GM19035 (cell line): ENCODE data around the gene ENOX1.

Source experiments
- ATAC-seq: cut with Tn5 transposase; IDR thresholded peaks from one replicate; pipeline ENCODE4 v1.9.1; 2021; ENCODE audit not compliant: unreplicated experiment

The ENOX1 gene

DNA sequence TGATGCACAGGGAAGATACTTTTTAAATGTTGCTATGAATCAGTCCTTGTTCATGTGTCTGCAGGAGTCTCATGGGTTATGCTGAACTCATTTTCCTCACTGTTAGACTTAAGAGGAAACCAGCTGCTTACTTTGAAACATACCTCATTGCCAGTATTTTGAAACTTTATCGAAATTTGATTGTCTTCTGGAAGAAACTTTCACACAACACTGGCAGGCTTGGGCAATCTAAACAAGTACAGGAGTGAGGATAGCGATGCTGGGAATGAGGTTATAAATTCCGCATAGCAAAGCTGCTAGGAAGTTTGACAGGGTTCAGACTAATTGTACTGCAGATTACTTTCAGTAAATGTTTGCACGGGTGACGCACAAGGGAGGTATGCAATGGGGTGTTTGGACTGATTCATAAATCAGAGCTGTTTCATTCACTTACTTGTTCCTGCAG, 517.7 kb downstream of the ENOX1 start:
- no peak for ATAC-seq

DNA sequence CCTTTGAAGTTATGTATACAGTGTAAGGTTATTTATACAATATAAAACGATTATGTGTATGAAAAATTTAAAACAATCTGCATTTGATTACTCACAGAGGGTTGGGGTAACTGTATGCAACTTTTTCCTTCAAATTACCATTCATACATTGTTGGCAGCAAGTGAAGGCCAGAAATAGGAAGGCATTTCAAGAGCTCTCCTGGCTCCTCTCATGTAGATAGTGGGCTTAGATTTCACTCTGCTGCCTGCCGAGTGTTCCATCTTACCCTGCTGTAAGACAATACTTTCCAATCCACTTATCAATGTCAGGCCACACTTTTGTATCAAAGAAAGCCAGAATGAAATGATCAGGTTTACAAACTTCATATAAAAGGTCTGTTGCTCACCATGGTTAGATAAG, 518.1 kb downstream of the ENOX1 start:
- no peak for ATAC-seq

- ATAC-seq = no peak
Measured at GRCh38 chr13:43267916-43268315, 518.9 kb downstream of the ENOX1 start.

DNA sequence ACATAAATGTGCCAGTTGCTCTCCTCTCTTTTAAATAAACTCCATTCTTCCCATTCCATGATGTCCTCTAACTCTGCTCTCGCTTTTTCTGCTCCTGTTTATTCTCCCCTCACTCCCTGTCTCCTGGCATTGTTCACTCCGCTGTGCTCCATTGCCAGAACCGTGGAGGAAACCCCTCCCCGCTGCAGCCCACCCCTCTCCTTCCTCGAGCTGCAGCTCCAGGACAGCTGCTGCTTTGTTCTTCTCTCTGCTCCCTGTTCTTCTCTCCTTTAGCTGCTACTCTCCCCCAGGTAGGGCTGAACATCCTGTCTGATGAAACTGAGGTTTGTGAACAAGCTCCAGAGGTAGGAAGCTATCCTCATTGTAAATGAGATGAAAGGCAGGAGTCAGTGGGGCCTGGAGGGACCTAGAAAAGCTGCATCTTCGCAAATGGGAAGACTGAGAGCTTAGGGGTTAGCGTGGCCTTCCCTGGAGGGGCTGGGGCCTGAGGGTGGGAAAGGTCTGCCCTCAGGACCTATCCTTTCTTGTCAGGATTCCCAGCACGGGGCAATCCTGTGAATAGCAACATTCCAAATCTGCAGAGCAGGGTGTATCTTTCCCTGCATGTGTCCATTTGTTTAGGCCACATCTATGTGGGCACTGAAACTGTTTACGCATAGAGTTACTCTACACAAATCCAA, 519.7 kb downstream of the ENOX1 start:
- no peak for ATAC-seq

DNA sequence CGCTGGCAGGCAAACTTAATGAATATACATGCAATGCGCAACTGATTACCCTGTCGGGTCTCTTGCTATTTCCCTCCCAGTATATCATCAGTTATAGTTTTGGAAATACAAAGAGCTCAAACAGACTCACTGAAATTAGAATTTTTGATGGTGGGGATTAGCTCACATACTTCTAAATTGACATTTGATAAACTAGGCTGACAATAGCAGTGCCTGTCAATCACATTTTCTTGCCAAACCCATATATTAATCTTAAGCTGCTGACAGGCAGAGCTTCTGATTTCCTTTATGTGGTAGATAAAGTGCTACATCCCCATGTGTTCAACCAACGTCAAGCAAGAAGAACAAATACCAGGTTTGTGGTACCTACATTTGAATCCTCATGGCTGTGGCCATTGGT, 521.7 kb downstream of the ENOX1 start:
- ATAC-seq = no peak

GRCh38 chr13:43264458-43264857, 522.3 kb downstream of the ENOX1 start:
- ATAC-seq = no peak

GRCh38 chr13:43263047-43263446, 523.7 kb downstream of the ENOX1 start:
- no peak for ATAC-seq

DNA sequence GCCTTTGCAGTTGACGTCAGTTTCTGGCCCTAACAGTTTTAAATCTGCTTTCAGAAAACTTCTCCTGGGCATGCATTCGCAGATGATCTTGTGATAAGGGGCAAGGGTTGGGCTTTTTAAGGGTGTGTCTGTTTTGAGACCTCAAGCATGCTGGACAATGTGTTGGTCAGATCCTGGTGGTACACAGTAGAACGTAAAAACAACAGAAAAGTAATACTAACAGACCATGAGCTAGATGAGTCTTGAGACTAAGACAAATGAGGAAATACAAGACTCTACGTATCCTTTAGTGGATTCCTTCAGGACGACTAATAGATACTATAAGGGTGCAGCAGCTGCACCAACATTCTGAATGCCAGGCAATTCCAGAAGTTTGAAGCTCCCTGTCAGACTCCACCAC, 525.8 kb downstream of the ENOX1 start:
- ATAC-seq = no peak

GRCh38 chr13:43258771-43259170, 528.0 kb downstream of the ENOX1 start:
- ATAC-seq = no peak

- no peak for ATAC-seq
Measured at GRCh38 chr13:43257765-43258164, 529.0 kb downstream of the ENOX1 start.

DNA sequence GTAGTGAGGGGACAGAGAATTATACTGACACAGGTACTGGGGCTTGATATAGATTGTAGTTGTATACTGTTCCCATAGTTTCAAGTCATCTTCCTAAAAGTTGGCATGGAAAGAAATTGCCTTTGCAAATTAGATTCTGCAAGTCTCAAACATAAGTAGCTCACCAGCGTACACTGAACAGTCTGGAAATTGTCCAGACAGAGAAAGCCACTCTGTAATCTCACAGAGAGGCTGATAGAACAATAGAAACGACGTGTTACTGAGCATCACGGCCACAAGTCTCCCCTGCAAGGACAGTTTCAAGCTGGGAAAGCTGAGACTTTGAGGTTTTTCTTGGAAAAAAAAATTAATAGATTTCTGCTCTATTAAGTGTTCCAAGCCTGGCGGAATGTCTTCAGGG, 534.8 kb downstream of the ENOX1 start:
- ATAC-seq = no peak

DNA sequence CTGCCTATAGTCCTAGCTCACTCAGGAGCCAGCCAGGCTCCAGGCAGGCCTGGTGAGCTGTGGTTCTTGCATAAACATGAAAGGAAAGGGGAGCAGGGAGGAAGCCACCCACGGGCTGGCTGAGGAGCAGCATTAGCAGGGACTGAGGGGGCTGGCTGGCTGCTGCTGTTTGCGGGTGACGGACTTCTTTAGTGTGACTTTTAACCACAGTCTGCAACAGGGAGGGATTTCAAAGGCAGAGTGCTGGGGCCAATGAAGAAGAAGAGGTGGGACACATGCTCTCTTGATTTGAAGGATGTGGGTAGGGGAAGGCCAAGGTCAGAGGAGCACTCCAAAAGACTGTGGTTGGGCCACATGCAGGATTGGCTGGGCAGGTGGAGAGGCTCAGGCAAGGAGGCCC, 540.4 kb downstream of the ENOX1 start:
- no peak for ATAC-seq

- ATAC-seq = no peak
Measured at GRCh38 chr13:43245374-43245964, 541.3 kb downstream of the ENOX1 start.

GRCh38 chr13:43244481-43244880, 542.3 kb downstream of the ENOX1 start:
- ATAC-seq = no peak

- no peak for ATAC-seq
Measured at GRCh38 chr13:43243711-43244110, 543.1 kb downstream of the ENOX1 start.

- no peak for ATAC-seq
Measured at GRCh38 chr13:43242040-43242439, 544.7 kb downstream of the ENOX1 start.

DNA sequence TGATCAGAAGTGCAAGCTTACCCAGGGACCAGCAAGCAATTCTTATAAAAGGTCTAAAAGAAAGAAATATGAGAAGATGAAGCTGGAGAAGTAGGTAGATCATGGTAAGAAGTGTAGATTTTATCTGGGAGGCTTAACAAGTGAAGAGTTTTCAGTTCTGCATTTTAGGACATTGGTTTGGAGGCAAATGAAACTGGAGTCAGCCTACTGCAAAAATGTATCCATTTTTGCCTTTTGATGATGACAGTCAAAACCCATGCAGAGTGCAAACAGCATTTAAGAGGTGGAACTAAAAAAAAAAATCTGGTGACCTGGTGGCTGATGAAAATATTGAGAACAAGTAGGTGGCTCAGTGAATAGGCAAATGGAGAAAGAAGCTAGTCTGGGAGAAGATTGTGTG, 546.5 kb downstream of the ENOX1 start:
- peak; percentile 82 for ATAC-seq

DNA sequence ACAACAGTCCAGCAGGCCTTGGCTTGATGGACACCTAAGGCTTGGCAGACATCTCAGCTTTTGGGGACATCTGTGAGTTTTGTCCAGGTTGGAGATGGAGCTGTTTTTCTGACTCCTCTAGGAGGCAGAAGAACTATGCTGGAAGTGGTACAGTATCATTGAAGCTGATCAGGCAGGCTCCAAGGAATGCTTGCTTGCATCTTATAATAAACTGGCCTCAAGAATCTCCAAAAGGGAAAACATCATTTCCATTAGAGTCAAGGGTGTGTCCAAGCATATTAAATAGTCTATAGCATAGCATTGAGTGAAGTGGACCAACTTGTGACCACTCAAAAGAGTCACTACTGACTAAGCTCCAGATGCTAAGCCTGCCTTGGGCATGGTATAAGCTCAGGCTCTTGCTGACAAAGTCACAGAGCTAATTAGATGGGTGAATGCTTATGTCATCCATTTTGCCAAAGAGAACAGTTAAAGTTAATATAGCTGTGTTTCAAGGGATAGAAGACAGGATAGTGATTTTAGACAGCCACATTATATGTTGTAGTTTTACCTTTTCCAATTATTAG, 547.4 kb downstream of the ENOX1 start:
- no peak for ATAC-seq

DNA sequence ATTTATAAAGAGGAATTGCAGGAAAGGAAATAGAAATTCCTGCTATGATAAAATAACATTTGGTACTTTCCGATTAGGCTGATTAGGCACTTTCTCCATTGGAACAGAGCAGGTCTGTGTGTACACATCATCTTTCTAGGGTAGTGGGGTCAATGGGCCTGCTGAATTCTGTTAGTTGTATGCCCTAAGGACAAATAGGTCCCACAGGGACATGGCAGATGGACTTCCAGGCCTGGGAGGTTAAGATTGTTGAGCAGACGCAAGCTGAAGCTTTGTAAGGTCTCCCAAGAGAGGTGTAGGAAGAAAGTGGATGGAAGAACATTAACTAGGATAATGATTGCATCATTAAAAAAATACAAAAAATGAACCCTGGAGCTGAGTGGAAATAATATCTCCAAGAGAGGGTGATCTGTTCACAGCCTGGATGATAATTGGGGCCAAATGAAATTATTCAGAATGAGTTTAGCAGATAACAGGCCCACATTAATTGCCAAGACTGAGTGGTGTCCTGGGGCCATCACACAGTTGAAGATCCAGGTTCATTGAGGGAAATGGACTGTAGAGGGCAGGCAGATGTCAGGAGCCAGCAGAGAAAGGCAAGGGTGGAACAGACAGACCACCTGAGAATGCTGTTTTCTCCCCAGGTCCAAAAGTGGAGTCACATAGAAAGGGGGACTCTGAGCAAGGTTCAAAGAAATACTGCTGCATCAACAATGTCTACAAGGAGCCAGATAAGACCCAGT, 548.3 kb downstream of the ENOX1 start:
- no peak for ATAC-seq

- no peak for ATAC-seq
Measured at GRCh38 chr13:43237616-43238015, 549.2 kb downstream of the ENOX1 start.

- no peak for ATAC-seq
Measured at GRCh38 chr13:43235028-43235427, 551.7 kb downstream of the ENOX1 start.

GRCh38 chr13:43232873-43233265, 553.9 kb downstream of the ENOX1 start:
- no peak for ATAC-seq
